Measurements from ENCODE around the gene ADAM12. TPM values are rescaled to one million over a fixed set of nuclear protein-coding genes. Genes with fewer than 3 reads are reported as not detected.

ADAM12 gene
- total RNA-seq, 1 experiment from 2014 or later, result 0.24 TPM

- Histone ChIP-seq H3T11ph (ENCODE audit: low read length) (no peak overlapping the region), H3K23me2 (ENCODE audit: insufficient read length, low read depth, low read length, poor library complexity, severe bottlenecking) (no peaks in the 10 kb centered on the region), H3K79me2 (ENCODE audit: insufficient read depth, low read length) (no peaks in the 10 kb centered on the region), H3K4ac (ENCODE audit: low read depth, low read length) (no peak overlapping the region), H3K27me3 (ENCODE audit: insufficient read depth, low read length) (no peaks in the 10 kb centered on the region), H2AK5ac (ENCODE audit: insufficient read length, low read length) (no peak overlapping the region), H3K56ac (ENCODE audit: insufficient read length, low read depth, low read length) (no peak overlapping the region), H2AFZ (ENCODE audit: low read length) (no peak overlapping the region), H3K9ac (ENCODE audit: extremely low read depth, insufficient read length, low read length) (no peak overlapping the region), H4K20me1 (ENCODE audit: control insufficient read depth, insufficient read depth, insufficient read length) (no peaks in the 10 kb centered on the region), H3K4me2 (ENCODE audit: insufficient read depth, insufficient read length, low read length) (no peak overlapping the region), H3K79me1 (ENCODE audit: insufficient read depth, low read depth, low read length, poor library complexity, severe bottlenecking) (no peaks in the 10 kb centered on the region), H2BK12ac (ENCODE audit: insufficient read length, low read depth, low read length) (no peak overlapping the region), H3K14ac (ENCODE audit: insufficient read depth, low read length) (no peak overlapping the region), H2BK5ac (ENCODE audit: insufficient read length, low read length) (no peak overlapping the region), H3K4me1 (ENCODE audit: insufficient read depth, low read length) (no peaks in the 10 kb centered on the region), H3K27ac (ENCODE audit: insufficient read length, low read depth, low read length) (no peak overlapping the region), H3K9me3 (ENCODE audit: control insufficient read depth, low read depth, low read length) (no peaks in the 10 kb centered on the region), H4K5ac (ENCODE audit: insufficient read length, low read depth, low read length) (no peak overlapping the region), H2BK20ac (ENCODE audit: low read depth, low read length, poor library complexity, severe bottlenecking) (no peak overlapping the region), H4K91ac (ENCODE audit: insufficient read length, low read depth, low read length) (no peak overlapping the region), H4K8ac (replicated peaks; ENCODE audit: insufficient read length, low read depth, low read length) (no peak overlapping the region), H3K23ac (ENCODE audit: insufficient read length, low read depth, low read length) (no peak overlapping the region), H2BK120ac (ENCODE audit: low read depth, low read length, poor library complexity, severe bottlenecking) (no peak overlapping the region), H2BK15ac (ENCODE audit: low read depth, low read length) (no peak overlapping the region), H3K18ac (ENCODE audit: insufficient read length, low read depth, low read length) (no peak overlapping the region)
- Mint-ChIP-seq H3K9me3 (peaks cover 4 to 7% of the 10 kb centered on the region in 2 experiments), H3K4me1 (peaks cover 8 to 18% of the 10 kb centered on the region in 2 experiments), H3K36me3 (ENCODE audit: insufficient read depth in 1 of 3, low read depth in 3 of 3) (peaks cover 4 to 11% (median 4%) of the 10 kb centered on the region in 3 experiments; a peak in 5 of 7 replicates), H3K4me3 (no peak overlapping the region), H3K27ac (no peak overlapping the region), H3K27me3 (ENCODE audit: low read depth) (no peaks in the 10 kb centered on the region)
- TF ChIP-seq CTCF (conservative IDR thresholded peaks at IDR 0.05), result no peak
- no CpG with 5 or more reads among the region's 5 CpGs for WGBS (ENCODE audit: extremely low coverage, insufficient read length, low lambda C conversion rate)
- no peak for DNase-seq
Observed at GRCh38 chr10:126036515-126036914, 351.8 kb downstream of the ADAM12 start.

Data from H9 (cell line).